ENCODE data around the gene STAT5B. TPM values are rescaled to one million over a fixed set of nuclear protein-coding genes. Genes with fewer than 3 reads are reported as not detected.

STAT5B gene
- total RNA-seq, 1 donor from 2014 or later, result 35.6 TPM

GRCh38 chr17:42284566-42284965 is 8.4 kb upstream of the STAT5B start:
- DNase-seq, result no peak

GRCh38 chr17:42284024-42284369 is 7.8 kb upstream of the STAT5B start:
- DNase-seq, result no peak

GRCh38 chr17:42283241-42284023 is 7.2 kb upstream of the STAT5B start:
- no peak for DNase-seq

GRCh38 chr17:42282478-42283080 is 6.4 kb upstream of the STAT5B start:
- no peak for DNase-seq

GRCh38 chr17:42281571-42282096 is 5.4 kb upstream of the STAT5B start:
- DNase-seq, result no peak

GRCh38 chr17:42279776-42280630 is 3.8 kb upstream of the STAT5B start:
- DNase-seq, result no peak

- DNase-seq, result no peak
Measured at GRCh38 chr17:42277342-42277712, 1.1 kb upstream of the STAT5B start.

- DNase-seq, result no peak
Measured at GRCh38 chr17:42276609-42277341, 584 bp upstream of the STAT5B start.

GRCh38 chr17:42275527-42276358 is 448 bp downstream of the STAT5B start:
- no peak for DNase-seq

GRCh38 chr17:42274812-42275526 is 1.2 kb downstream of the STAT5B start:
- DNase-seq, result no peak

GRCh38 chr17:42274253-42274542 is 2.0 kb downstream of the STAT5B start:
- DNase-seq, result no peak

- no peak for DNase-seq
Measured at GRCh38 chr17:42273474-42274252, 2.5 kb downstream of the STAT5B start.

- no peak for DNase-seq
Measured at GRCh38 chr17:42272162-42272907, 3.9 kb downstream of the STAT5B start.

GRCh38 chr17:42271779-42272035 is 4.5 kb downstream of the STAT5B start:
- no peak for DNase-seq

GRCh38 chr17:42271006-42271778 is 5.0 kb downstream of the STAT5B start:
- DNase-seq, result no peak

- no peak for DNase-seq
Measured at GRCh38 chr17:42270596-42270995, 5.6 kb downstream of the STAT5B start.

GRCh38 chr17:42270170-42270535 is 6.0 kb downstream of the STAT5B start:
- no peak for DNase-seq

- no peak for DNase-seq
Measured at GRCh38 chr17:42268236-42268635, 8.0 kb downstream of the STAT5B start.

Measured in skin of body (tissue), 2 donors.